Mammary epithelial cell (primary cell): ENCODE data around the gene MLIP.

Source experiments
- CTCF ChIP-seq, 2 donors: IDR thresholded peaks in 1 of 2; conservative IDR thresholded peaks in 1 of 2; 2 replicates each; pipeline ENCODE4 v1.5.1; 2011 to 2012; ENCODE audit warnings: inconsistent platforms in 2 of 2, low read length in 2 of 2, mild to moderate bottlenecking in 2 of 2, control low read depth in 1 of 2, low read depth in 1 of 2; ENCODE audit not compliant: insufficient read depth in 1 of 2; ENCODE audit errors: extremely low read depth in 1 of 2
- EZH2 ChIP-seq: IDR thresholded peaks from 2 replicates; pipeline ENCODE4 v1.6.1; 2012; ENCODE audit warnings: low read length, inconsistent platforms, borderline replicate concordance

DNA sequence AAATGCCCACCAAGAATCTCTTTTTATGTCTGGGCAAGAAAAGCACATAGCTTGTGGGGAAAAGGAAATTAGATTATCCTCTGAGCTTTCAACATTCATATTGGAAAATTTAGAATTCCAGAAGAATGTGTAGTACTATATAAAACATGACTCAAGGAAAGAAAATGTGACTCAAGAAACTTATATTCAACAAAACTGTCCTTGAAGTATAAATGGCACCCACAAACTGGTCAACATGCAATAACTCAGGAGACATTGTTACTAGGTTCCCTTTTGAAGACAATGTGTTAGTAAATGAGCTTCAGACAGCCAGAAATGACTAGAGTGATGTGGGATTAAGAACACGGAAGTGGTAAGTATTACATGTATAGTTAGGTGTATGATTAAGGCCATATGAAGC is 170.9 kb downstream of the MLIP start:
- TF ChIP-seq CTCF (conservative IDR thresholded peaks at IDR 0.05 in 1 of 2, IDR thresholded peaks at IDR 0.05 in 1 of 2; ENCODE audit: extremely low read depth in 1 of 2, insufficient read depth in 1 of 2, low read depth in 1 of 2, low read length in 2 of 2) (no peak), EZH2 (no peak)
